Activated CD4-positive, alpha-beta T cell treated with anti-CD3 and anti-CD28 coated beads, Interleukin-2, amount 10 ng/mL, durations not matched to agents 7 days and 5 days (primary cell): ENCODE results near the gene ABI3. TPM values are rescaled to one million over a fixed set of nuclear protein-coding genes. Genes with fewer than 3 reads are reported as not detected.
A peak's percentile ranks its signal among the peaks of the same experiment; 100 is the strongest.

ENCODE experiments used
- CTCF ChIA-PET: fragments of 350-600 bp; sonication (Branson Sonifier 250); formaldehyde crosslinking; loops from one replicate; lab custom pipeline; 2021; ENCODE audit warnings: antibody characterized with exemption; lab: Charles Lee
- POLR2A ChIA-PET: fragments of 350-600 bp; sonication (Branson Sonifier 250); formaldehyde crosslinking; loops from one replicate; lab custom pipeline; 2021; ENCODE audit warnings: antibody characterized with exemption; lab: Charles Lee
- DNase-seq: peaks from one replicate; pipeline ENCODE4 v3.0.0-alpha.2; 2020
- H3K27ac Mint-ChIP-seq: one replicate; pipeline ENCODE4 v1.8.0; 2021; ENCODE audit warnings: mild to moderate bottlenecking, moderate library complexity, mixed read lengths
- H3K27me3 Mint-ChIP-seq: one replicate; pipeline ENCODE4 v1.8.0; 2021; ENCODE audit warnings: mixed read lengths
- H3K36me3 Mint-ChIP-seq: one replicate; pipeline ENCODE4 v1.8.0; 2021; ENCODE audit warnings: low read depth, mixed read lengths
- H3K4me1 Mint-ChIP-seq: one replicate; pipeline ENCODE4 v1.8.0; 2021; ENCODE audit warnings: mixed read lengths
- H3K4me3 Mint-ChIP-seq: one replicate; pipeline ENCODE4 v1.8.0; 2021; ENCODE audit warnings: mild to moderate bottlenecking, moderate library complexity, mixed read lengths
- H3K9me3 Mint-ChIP-seq: one replicate; pipeline ENCODE4 v1.8.0; 2021; ENCODE audit warnings: mixed read lengths
- total RNA-seq, 2 experiments: library from RNA; stranded (reverse); gene quantifications; one replicate each; pipeline ENCODE4 v1.2.3, GENCODE V29; 2021

ABI3 gene
- total RNA-seq, 2 experiments from 2014 or later = 58.4 to 59.4 TPM

- Mint-ChIP-seq H3K4me1 (peaks cover 14% of the 10 kb centered on the region), H3K27ac (no peak overlapping the region), H3K9me3 (no peaks in the 10 kb centered on the region), H3K27me3 (peaks cover 34% of the 10 kb centered on the region), H3K36me3 (no peaks in the 10 kb centered on the region), H3K4me3 (peak overlapping the region; percentile 67)
- ChIA-PET POLR2A (no interaction called here), CTCF (interaction anchor here (0.6 to 2.7 kb wide), 2 partner anchors 49 to 72 kb away, joined by 3 to 9 read pairs; no protein-coding TSS in a partner anchor)
- DNase-seq = no peak
Measured at GRCh38 chr17:49229805-49230600, 19.5 kb downstream of the ABI3 start.

GRCh38 chr17:49230636-49231562, 20.4 kb downstream of the ABI3 start, which contains the start of gene PHOSPHO1:
Gene PHOSPHO1 (minus strand): TSS chr17:49230787. CDS start chr17:49226691, 4,096 bp downstream.
- Mint-ChIP-seq H3K27me3 (peaks cover 38% of the 10 kb centered on the region), H3K4me3 (peak within 1 kb of the TSS; percentile 67), H3K4me1 (peaks cover 12% of the 10 kb centered on the region), H3K36me3 (no peaks in the 10 kb centered on the region), H3K9me3 (no peaks in the 10 kb centered on the region), H3K27ac (no peak within 1 kb of the TSS)
- ChIA-PET POLR2A (no interaction called here), CTCF (interaction anchor here (0.6 to 2.7 kb wide), 2 partner anchors 50 to 73 kb away, joined by 3 to 9 read pairs; no protein-coding TSS in a partner anchor)
- DNase-seq = peak; percentile 88

GRCh38 chr17:49231563-49231894, 21.0 kb downstream of the ABI3 start:
- DNase-seq = no peak
- no peaks in the 10 kb centered on the region for H3K9me3 Mint-ChIP-seq
- no peaks in the 10 kb centered on the region for H3K36me3 Mint-ChIP-seq
- H3K4me1 Mint-ChIP-seq = peaks cover 10% of the 10 kb centered on the region
- no peak overlapping the region for H3K27ac Mint-ChIP-seq
- ChIA-PET CTCF (no interaction called here), POLR2A (no interaction called here)
- peak overlapping the region; percentile 67 for H3K4me3 Mint-ChIP-seq
- peaks cover 38% of the 10 kb centered on the region for H3K27me3 Mint-ChIP-seq

- H3K36me3 Mint-ChIP-seq = no peaks in the 10 kb centered on the region
- DNase-seq = no peak
- H3K4me3 Mint-ChIP-seq = no peak overlapping the region
- peaks cover 5% of the 10 kb centered on the region for H3K4me1 Mint-ChIP-seq
- ChIA-PET POLR2A (no interaction called here), CTCF (no interaction called here)
- no peak overlapping the region for H3K27ac Mint-ChIP-seq
- peaks cover 35% of the 10 kb centered on the region for H3K27me3 Mint-ChIP-seq
- no peaks in the 10 kb centered on the region for H3K9me3 Mint-ChIP-seq
Measured at GRCh38 chr17:49234509-49235080, 24.1 kb downstream of the ABI3 start.

- Mint-ChIP-seq H3K4me1 (peaks cover 4% of the 10 kb centered on the region), H3K27me3 (peaks cover 28% of the 10 kb centered on the region), H3K4me3 (no peak overlapping the region), H3K9me3 (no peaks in the 10 kb centered on the region), H3K27ac (no peak overlapping the region), H3K36me3 (no peaks in the 10 kb centered on the region)
- CTCF ChIA-PET = no interaction called here
- POLR2A ChIA-PET = no interaction called here
- DNase-seq = no peak
Measured at GRCh38 chr17:49235896-49236295, 25.4 kb downstream of the ABI3 start.

GRCh38 chr17:49239963-49240362, 29.5 kb downstream of the ABI3 start:
- no peaks in the 10 kb centered on the region for H3K4me1 Mint-ChIP-seq
- H3K27me3 Mint-ChIP-seq = peaks cover 10% of the 10 kb centered on the region
- ChIA-PET CTCF (interaction anchor here (0.6 to 1.4 kb wide), 2 partner anchors 12 to 945 kb away, joined by 4 to 10 read pairs; no protein-coding TSS in a partner anchor), POLR2A (no interaction called here)
- no peak overlapping the region for H3K4me3 Mint-ChIP-seq
- DNase-seq = no peak
- H3K9me3 Mint-ChIP-seq = no peaks in the 10 kb centered on the region
- H3K36me3 Mint-ChIP-seq = no peaks in the 10 kb centered on the region
- H3K27ac Mint-ChIP-seq = no peak overlapping the region

- Mint-ChIP-seq H3K27me3 (peaks cover 7% of the 10 kb centered on the region), H3K36me3 (no peaks in the 10 kb centered on the region), H3K9me3 (no peaks in the 10 kb centered on the region), H3K4me3 (no peak overlapping the region), H3K4me1 (no peaks in the 10 kb centered on the region), H3K27ac (no peak overlapping the region)
- no peak for DNase-seq
- CTCF ChIA-PET = interaction anchor here (0.6 to 1.4 kb wide), 4 partner anchors 12 to 945 kb away, joined by 3 to 10 read pairs (median 4); no protein-coding TSS in a partner anchor
- POLR2A ChIA-PET = interaction anchor here (0.7 kb wide), 1 partner anchor 19 kb away, joined by 4 read pairs; no protein-coding TSS in a partner anchor
Measured at GRCh38 chr17:49240619-49241018, 30.1 kb downstream of the ABI3 start.

GRCh38 chr17:49241040-49241439, 30.5 kb downstream of the ABI3 start:
- ChIA-PET POLR2A (interaction anchor here (0.7 kb wide), 1 partner anchor 19 kb away, joined by 4 read pairs; no protein-coding TSS in a partner anchor), CTCF (interaction anchor here (0.9 to 1.4 kb wide), 3 partner anchors 13 to 82 kb away, joined by 3 to 10 read pairs (median 3); no protein-coding TSS in a partner anchor)
- Mint-ChIP-seq H3K36me3 (no peaks in the 10 kb centered on the region), H3K4me1 (no peaks in the 10 kb centered on the region), H3K27me3 (peaks cover 5% of the 10 kb centered on the region), H3K4me3 (no peak overlapping the region), H3K9me3 (no peaks in the 10 kb centered on the region), H3K27ac (no peak overlapping the region)
- no peak for DNase-seq

GRCh38 chr17:49241692-49242397, 31.3 kb downstream of the ABI3 start:
- no peak overlapping the region for H3K4me3 Mint-ChIP-seq
- H3K27ac Mint-ChIP-seq = no peak overlapping the region
- no peaks in the 10 kb centered on the region for H3K9me3 Mint-ChIP-seq
- POLR2A ChIA-PET = no interaction called here
- CTCF ChIA-PET = no interaction called here
- no peaks in the 10 kb centered on the region for H3K36me3 Mint-ChIP-seq
- DNase-seq = no peak
- no peaks in the 10 kb centered on the region for H3K4me1 Mint-ChIP-seq
- H3K27me3 Mint-ChIP-seq = peaks cover 5% of the 10 kb centered on the region

GRCh38 chr17:49242813-49243212, 32.3 kb downstream of the ABI3 start:
- H3K9me3 Mint-ChIP-seq = no peaks in the 10 kb centered on the region
- no peaks in the 10 kb centered on the region for H3K36me3 Mint-ChIP-seq
- POLR2A ChIA-PET = no interaction called here
- H3K27me3 Mint-ChIP-seq = peaks cover 5% of the 10 kb centered on the region
- CTCF ChIA-PET = no interaction called here
- DNase-seq = no peak
- no peak overlapping the region for H3K4me3 Mint-ChIP-seq
- H3K4me1 Mint-ChIP-seq = no peaks in the 10 kb centered on the region
- H3K27ac Mint-ChIP-seq = no peak overlapping the region

GRCh38 chr17:49244839-49245238, 34.3 kb downstream of the ABI3 start:
- POLR2A ChIA-PET = no interaction called here
- Mint-ChIP-seq H3K27me3 (peaks cover 7% of the 10 kb centered on the region), H3K36me3 (no peaks in the 10 kb centered on the region), H3K9me3 (no peaks in the 10 kb centered on the region), H3K27ac (no peak overlapping the region), H3K4me1 (no peaks in the 10 kb centered on the region), H3K4me3 (no peak overlapping the region)
- DNase-seq = no peak
- CTCF ChIA-PET = no interaction called here

- ChIA-PET POLR2A (no interaction called here), CTCF (no interaction called here)
- Mint-ChIP-seq H3K36me3 (no peaks in the 10 kb centered on the region), H3K27me3 (peaks cover 10% of the 10 kb centered on the region), H3K9me3 (no peaks in the 10 kb centered on the region), H3K27ac (no peak overlapping the region), H3K4me1 (no peaks in the 10 kb centered on the region), H3K4me3 (no peak overlapping the region)
- no peak for DNase-seq
Measured at GRCh38 chr17:49247944-49248343, 37.4 kb downstream of the ABI3 start.
